Muscle layer of duodenum (tissue), 2 donors: ENCODE results near the gene SBF2.

Experiments
- H3K27ac ChIP-seq: one replicate; pipeline ENCODE4 v1.7.0; 2013; ENCODE audit warnings: mild to moderate bottlenecking, low read length
- H3K27me3 ChIP-seq: one replicate; pipeline ENCODE4 v1.7.0; 2013; ENCODE audit warnings: low read depth, mild to moderate bottlenecking, control low read depth, low read length
- H3K36me3 ChIP-seq, 2 donors: one replicate each; pipeline ENCODE4 v1.7.0; 2013; ENCODE audit warnings: low read length in 2 of 2, control low read depth in 1 of 2, mild to moderate bottlenecking in 1 of 2; ENCODE audit not compliant: insufficient read depth in 2 of 2, control insufficient read depth in 1 of 2
- H3K4me1 ChIP-seq, 2 donors: one replicate each; pipeline ENCODE4 v1.7.0; 2013; ENCODE audit warnings: low read length in 2 of 2, mild to moderate bottlenecking in 2 of 2, control low read depth in 1 of 2, moderate library complexity in 1 of 2; ENCODE audit not compliant: insufficient read depth in 2 of 2, control insufficient read depth in 1 of 2
- H3K4me3 ChIP-seq, 2 donors: one replicate each; pipeline ENCODE4 v1.7.0; 2013; ENCODE audit warnings: low read length in 2 of 2, low read depth in 1 of 2, mild to moderate bottlenecking in 1 of 2
- H3K9me3 ChIP-seq, 2 donors: one replicate each; pipeline ENCODE4 v1.7.0; 2013; ENCODE audit warnings: low read length in 2 of 2, control low read depth in 1 of 2, mild to moderate bottlenecking in 1 of 2; ENCODE audit not compliant: control insufficient read depth in 1 of 2
- donor health status: healthy.

Gene SBF2

GRCh38 chr11:9849389-9849788 lies 444.6 kb downstream of the SBF2 start:
- Histone ChIP-seq H3K4me3 (no peak overlapping the region), H3K27ac (no peak overlapping the region), H3K4me1 (no peaks in the 10 kb centered on the region), H3K9me3 (no peaks in the 10 kb centered on the region), H3K27me3 (no peaks in the 10 kb centered on the region), H3K36me3 (peaks cover 20 to 38% of the 10 kb centered on the region in 2 donors)

DNA sequence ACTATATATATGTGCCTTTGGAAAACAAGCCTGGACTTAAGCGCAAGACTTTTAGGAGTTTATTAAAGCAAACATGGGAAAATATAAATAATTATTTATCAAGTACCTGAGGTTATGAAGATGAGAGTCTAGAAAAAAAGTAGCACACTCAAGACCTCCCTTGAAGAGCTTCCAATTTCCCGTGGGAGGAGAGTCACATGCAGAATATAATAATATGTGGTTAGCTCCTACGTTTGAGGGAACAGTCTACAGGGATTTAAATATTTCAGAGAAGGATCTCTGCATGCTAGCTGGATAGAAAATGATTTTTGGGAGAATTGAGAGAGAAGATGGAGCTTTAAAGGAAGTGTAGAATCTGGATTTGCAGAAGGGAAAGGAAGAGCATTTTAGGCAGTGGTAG lies 446.4 kb downstream of the SBF2 start:
- Histone ChIP-seq H3K4me3 (no peak overlapping the region), H3K36me3 (peaks cover 21 to 42% of the 10 kb centered on the region in 2 donors)

GRCh38 chr11:9842923-9843322 lies 451.1 kb downstream of the SBF2 start:
- Histone ChIP-seq H3K4me1 (no peaks in the 10 kb centered on the region), H3K27ac (no peak overlapping the region), H3K4me3 (no peak overlapping the region), H3K9me3 (no peaks in the 10 kb centered on the region), H3K36me3 (peaks cover 23 to 36% of the 10 kb centered on the region in 2 donors), H3K27me3 (no peaks in the 10 kb centered on the region)

More for the DNA sequence above, 446.4 kb downstream of the SBF2 start:
- H3K4me1 ChIP-seq, result no peaks in the 10 kb centered on the region
- no peak overlapping the region for H3K27ac ChIP-seq
- no peaks in the 10 kb centered on the region for H3K9me3 ChIP-seq
- H3K27me3 ChIP-seq, result no peaks in the 10 kb centered on the region

DNA sequence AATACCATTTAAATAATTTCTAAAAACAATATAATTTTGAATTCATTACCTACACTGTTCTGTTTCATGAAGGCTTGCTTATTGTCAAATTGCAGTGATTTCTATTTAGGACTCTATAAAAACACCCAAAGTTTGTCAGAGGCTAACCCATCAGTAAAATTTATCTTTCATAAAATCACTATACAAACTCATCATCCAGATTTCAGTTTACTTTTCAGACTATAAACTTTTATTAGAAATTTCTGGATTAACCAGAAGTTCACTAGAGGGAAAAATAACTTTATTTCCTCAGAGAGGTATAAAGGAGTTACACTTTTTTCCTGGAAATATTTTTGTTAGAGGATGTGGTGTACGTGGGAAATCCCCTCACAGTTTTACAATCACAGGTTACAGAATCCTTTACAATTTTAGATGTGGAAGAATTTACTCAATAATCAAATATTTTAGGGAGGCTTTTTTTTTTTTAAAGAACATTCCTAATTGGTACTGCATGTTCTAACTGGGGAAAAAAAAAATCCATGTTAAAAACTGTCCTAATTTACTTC lies 453.5 kb downstream of the SBF2 start:
- no peak overlapping the region for H3K4me3 ChIP-seq

GRCh38 chr11:9839550-9839949 lies 454.5 kb downstream of the SBF2 start:
- Histone ChIP-seq H3K36me3 (peaks cover 9 to 16% of the 10 kb centered on the region in 2 donors), H3K4me1 (no peaks in the 10 kb centered on the region), H3K4me3 (no peak overlapping the region), H3K27me3 (no peaks in the 10 kb centered on the region), H3K9me3 (no peaks in the 10 kb centered on the region), H3K27ac (no peak overlapping the region)

More for the DNA sequence above, 453.5 kb downstream of the SBF2 start:
- no peak overlapping the region for H3K27ac ChIP-seq
- H3K27me3 ChIP-seq, result no peaks in the 10 kb centered on the region
- H3K36me3 ChIP-seq, result peaks cover 9 to 16% of the 10 kb centered on the region in 2 donors
- H3K4me1 ChIP-seq, result no peaks in the 10 kb centered on the region
- no peaks in the 10 kb centered on the region for H3K9me3 ChIP-seq

DNA sequence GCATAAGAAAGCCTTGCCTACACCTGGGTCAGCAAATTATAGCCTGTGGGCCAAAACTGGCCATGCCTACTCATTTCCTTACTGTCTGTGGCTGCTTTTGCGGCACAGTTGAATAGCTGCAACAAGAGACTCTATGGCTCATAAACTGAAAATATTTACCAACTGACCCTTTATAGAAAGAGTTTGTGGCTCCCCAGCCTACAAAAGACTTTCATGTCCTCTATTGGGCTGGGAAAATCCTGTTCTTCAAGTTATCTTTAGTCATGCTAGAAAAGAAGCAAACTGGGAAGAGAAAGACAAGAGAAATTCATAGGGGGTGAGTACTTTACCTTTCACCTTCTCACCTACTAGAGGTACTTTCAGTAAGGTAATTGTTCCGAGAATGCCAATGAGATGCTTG lies 455.1 kb downstream of the SBF2 start:
- Histone ChIP-seq H3K27me3 (no peaks in the 10 kb centered on the region), H3K4me1 (no peaks in the 10 kb centered on the region), H3K9me3 (no peaks in the 10 kb centered on the region), H3K36me3 (peaks cover 9 to 14% of the 10 kb centered on the region in 2 donors), H3K4me3 (no peak overlapping the region), H3K27ac (no peak overlapping the region)

- Histone ChIP-seq H3K36me3 (peaks cover 9 to 12% of the 10 kb centered on the region in 2 donors), H3K4me1 (no peaks in the 10 kb centered on the region), H3K9me3 (no peaks in the 10 kb centered on the region), H3K27me3 (no peaks in the 10 kb centered on the region), H3K4me3 (no peak overlapping the region), H3K27ac (no peak overlapping the region)
Observed at GRCh38 chr11:9838229-9838628, 455.8 kb downstream of the SBF2 start.

- Histone ChIP-seq H3K9me3 (no peaks in the 10 kb centered on the region), H3K27ac (no peak overlapping the region), H3K4me3 (no peak overlapping the region), H3K27me3 (no peaks in the 10 kb centered on the region), H3K4me1 (no peaks in the 10 kb centered on the region), H3K36me3 (peaks cover 5 to 19% of the 10 kb centered on the region in 2 donors)
Observed at GRCh38 chr11:9834291-9834690, 459.7 kb downstream of the SBF2 start.

DNA sequence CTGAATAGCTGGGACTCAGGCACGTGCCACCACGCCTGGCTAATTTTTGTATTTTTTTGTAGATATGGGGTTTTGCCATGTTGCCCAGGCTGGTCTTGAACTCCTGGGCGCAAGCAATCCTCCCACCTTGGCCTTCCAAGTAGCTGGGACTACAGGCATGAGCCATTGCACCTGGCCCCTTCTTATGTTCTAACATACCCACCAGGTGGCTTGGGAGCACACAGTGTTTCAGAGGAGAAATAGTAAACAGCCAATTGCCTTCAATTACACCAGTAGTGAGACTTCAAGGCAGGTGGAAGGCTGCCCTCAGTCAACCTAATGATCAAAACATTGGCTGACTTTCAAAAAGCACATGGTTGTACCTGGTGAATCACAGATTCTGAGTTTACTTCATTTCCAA lies 462.9 kb downstream of the SBF2 start:
- no peaks in the 10 kb centered on the region for H3K27me3 ChIP-seq
- H3K4me3 ChIP-seq, result no peak overlapping the region
- H3K36me3 ChIP-seq, result peaks cover 0 to 13% of the 10 kb centered on the region in 2 donors
- no peak overlapping the region for H3K27ac ChIP-seq
- H3K4me1 ChIP-seq, result no peaks in the 10 kb centered on the region
- no peaks in the 10 kb centered on the region for H3K9me3 ChIP-seq

- H3K27ac ChIP-seq, result no peak overlapping the region
- peaks cover 0 to 13% of the 10 kb centered on the region in 2 donors for H3K36me3 ChIP-seq
- no peaks in the 10 kb centered on the region for H3K4me1 ChIP-seq
- H3K4me3 ChIP-seq, result no peak overlapping the region
- no peaks in the 10 kb centered on the region for H3K27me3 ChIP-seq
- H3K9me3 ChIP-seq, result no peaks in the 10 kb centered on the region
Observed at GRCh38 chr11:9827708-9828107, 466.3 kb downstream of the SBF2 start.

- H3K4me1 ChIP-seq, result no peaks in the 10 kb centered on the region
- H3K36me3 ChIP-seq, result peaks cover 0 to 4% of the 10 kb centered on the region in 2 donors
- no peaks in the 10 kb centered on the region for H3K9me3 ChIP-seq
- H3K27me3 ChIP-seq, result no peaks in the 10 kb centered on the region
- no peak overlapping the region for H3K4me3 ChIP-seq
- no peak overlapping the region for H3K27ac ChIP-seq
Observed at GRCh38 chr11:9826390-9826789, 467.6 kb downstream of the SBF2 start.

- no peaks in the 10 kb centered on the region for H3K4me1 ChIP-seq
- no peak overlapping the region for H3K27ac ChIP-seq
- no peaks in the 10 kb centered on the region for H3K27me3 ChIP-seq
- H3K9me3 ChIP-seq, result no peaks in the 10 kb centered on the region
- H3K36me3 ChIP-seq, result no peaks in the 10 kb centered on the region
- no peak overlapping the region for H3K4me3 ChIP-seq
Observed at GRCh38 chr11:9825895-9826294, 468.1 kb downstream of the SBF2 start.
